Activated CD4-positive, alpha-beta T cell treated with anti-CD3 and anti-CD28 coated beads, Interleukin-2, amount 10 ng/mL, durations not matched to agents 7 days and 5 days (primary cell): ENCODE data around the gene SLC17A4. TPM values are rescaled to one million over a fixed set of nuclear protein-coding genes. Genes with fewer than 3 reads are reported as not detected.

Source experiments
- CTCF ChIA-PET: fragments of 350-600 bp; sonication (Branson Sonifier 250); formaldehyde crosslinking; loops from one replicate; lab custom pipeline; 2021; ENCODE audit warnings: antibody characterized with exemption; lab: Charles Lee
- POLR2A ChIA-PET: fragments of 350-600 bp; sonication (Branson Sonifier 250); formaldehyde crosslinking; loops from one replicate; lab custom pipeline; 2021; ENCODE audit warnings: antibody characterized with exemption; lab: Charles Lee
- DNase-seq: peaks from one replicate; pipeline ENCODE4 v3.0.0-alpha.2; 2020
- H3K27ac Mint-ChIP-seq: one replicate; pipeline ENCODE4 v1.8.0; 2021; ENCODE audit warnings: mild to moderate bottlenecking, moderate library complexity, mixed read lengths
- H3K27me3 Mint-ChIP-seq: one replicate; pipeline ENCODE4 v1.8.0; 2021; ENCODE audit warnings: mixed read lengths
- H3K36me3 Mint-ChIP-seq: one replicate; pipeline ENCODE4 v1.8.0; 2021; ENCODE audit warnings: low read depth, mixed read lengths
- H3K4me1 Mint-ChIP-seq: one replicate; pipeline ENCODE4 v1.8.0; 2021; ENCODE audit warnings: mixed read lengths
- H3K4me3 Mint-ChIP-seq: one replicate; pipeline ENCODE4 v1.8.0; 2021; ENCODE audit warnings: mild to moderate bottlenecking, moderate library complexity, mixed read lengths
- H3K9me3 Mint-ChIP-seq: one replicate; pipeline ENCODE4 v1.8.0; 2021; ENCODE audit warnings: mixed read lengths
- total RNA-seq, 2 experiments: library from RNA; stranded (reverse); gene quantifications; one replicate each; pipeline ENCODE4 v1.2.3, GENCODE V29; 2021

SLC17A4 gene
- total RNA-seq, 2 experiments from 2014 or later: not detected

- CTCF ChIA-PET: no interaction called here
- H3K36me3 Mint-ChIP-seq: no peaks in the 10 kb centered on the region
- no peaks in the 10 kb centered on the region for H3K4me1 Mint-ChIP-seq
- POLR2A ChIA-PET: no interaction called here
- H3K9me3 Mint-ChIP-seq: no peaks in the 10 kb centered on the region
- no peak overlapping the region for H3K27ac Mint-ChIP-seq
- no peak overlapping the region for H3K4me3 Mint-ChIP-seq
- DNase-seq: no peak
- peaks cover 29% of the 10 kb centered on the region for H3K27me3 Mint-ChIP-seq
Measured at GRCh38 chr6:25756382-25757363, 2.1 kb downstream of the SLC17A4 start.

- CTCF ChIA-PET: interaction anchor here (1.1 kb wide), 1 partner anchor 10 kb away, joined by 5 read pairs; no protein-coding TSS in a partner anchor
- Mint-ChIP-seq H3K4me1 (no peaks in the 10 kb centered on the region), H3K27ac (no peak overlapping the region), H3K4me3 (no peak overlapping the region), H3K36me3 (no peaks in the 10 kb centered on the region), H3K27me3 (peaks cover 29% of the 10 kb centered on the region), H3K9me3 (no peaks in the 10 kb centered on the region)
- no peak for DNase-seq
- POLR2A ChIA-PET: no interaction called here
Measured at GRCh38 chr6:25757936-25758642, 3.5 kb downstream of the SLC17A4 start.

- ChIA-PET POLR2A (no interaction called here), CTCF (no interaction called here)
- Mint-ChIP-seq H3K27ac (no peak overlapping the region), H3K36me3 (no peaks in the 10 kb centered on the region), H3K9me3 (no peaks in the 10 kb centered on the region), H3K27me3 (peaks cover 17% of the 10 kb centered on the region), H3K4me1 (no peaks in the 10 kb centered on the region), H3K4me3 (no peak overlapping the region)
- DNase-seq: no peak
Measured at GRCh38 chr6:25764611-25765010, 10.1 kb downstream of the SLC17A4 start.

- no peak overlapping the region for H3K27ac Mint-ChIP-seq
- no peaks in the 10 kb centered on the region for H3K4me1 Mint-ChIP-seq
- H3K27me3 Mint-ChIP-seq: peaks cover 26% of the 10 kb centered on the region
- H3K9me3 Mint-ChIP-seq: no peaks in the 10 kb centered on the region
- no peak overlapping the region for H3K4me3 Mint-ChIP-seq
- CTCF ChIA-PET: interaction anchor here (0.9 to 2.1 kb wide), 2 partner anchors 9 to 11 kb away, joined by 3 to 5 read pairs; no protein-coding TSS in a partner anchor
- no peak for DNase-seq
- POLR2A ChIA-PET: no interaction called here
- H3K36me3 Mint-ChIP-seq: no peaks in the 10 kb centered on the region
Measured at GRCh38 chr6:25768566-25768965, 14.0 kb downstream of the SLC17A4 start.

GRCh38 chr6:25769983-25770382, 15.4 kb downstream of the SLC17A4 start:
- H3K9me3 Mint-ChIP-seq: no peaks in the 10 kb centered on the region
- H3K27ac Mint-ChIP-seq: no peak overlapping the region
- no peak overlapping the region for H3K4me3 Mint-ChIP-seq
- ChIA-PET POLR2A (no interaction called here), CTCF (no interaction called here)
- DNase-seq: no peak
- H3K27me3 Mint-ChIP-seq: peaks cover 24% of the 10 kb centered on the region
- H3K4me1 Mint-ChIP-seq: no peaks in the 10 kb centered on the region
- no peaks in the 10 kb centered on the region for H3K36me3 Mint-ChIP-seq

GRCh38 chr6:25774120-25774715, 19.7 kb downstream of the SLC17A4 start:
- Mint-ChIP-seq H3K4me1 (peaks cover 18% of the 10 kb centered on the region), H3K4me3 (no peak overlapping the region), H3K36me3 (no peaks in the 10 kb centered on the region), H3K9me3 (no peaks in the 10 kb centered on the region), H3K27me3 (peaks cover 10% of the 10 kb centered on the region), H3K27ac (no peak overlapping the region)
- no peak for DNase-seq
- POLR2A ChIA-PET: no interaction called here
- CTCF ChIA-PET: no interaction called here

- Mint-ChIP-seq H3K4me1 (peaks cover 18% of the 10 kb centered on the region), H3K27ac (no peak overlapping the region), H3K27me3 (no peaks in the 10 kb centered on the region), H3K4me3 (no peak overlapping the region), H3K9me3 (no peaks in the 10 kb centered on the region), H3K36me3 (no peaks in the 10 kb centered on the region)
- CTCF ChIA-PET: interaction anchor here (1.6 kb wide), 1 partner anchor 15 kb away, joined by 6 read pairs; no protein-coding TSS in a partner anchor
- DNase-seq: no peak
- POLR2A ChIA-PET: no interaction called here
Measured at GRCh38 chr6:25777031-25777430, 22.5 kb downstream of the SLC17A4 start.

GRCh38 chr6:25777856-25778649, 23.5 kb downstream of the SLC17A4 start:
- Mint-ChIP-seq H3K36me3 (no peaks in the 10 kb centered on the region), H3K4me1 (peaks cover 18% of the 10 kb centered on the region), H3K27ac (no peak overlapping the region), H3K27me3 (no peaks in the 10 kb centered on the region), H3K4me3 (no peak overlapping the region), H3K9me3 (no peaks in the 10 kb centered on the region)
- POLR2A ChIA-PET: no interaction called here
- DNase-seq: no peak
- CTCF ChIA-PET: interaction anchor here (1.6 to 1.7 kb wide), 2 partner anchors 9 to 14 kb away, joined by 4 to 6 read pairs; no protein-coding TSS in a partner anchor

GRCh38 chr6:25781134-25781533, 26.6 kb downstream of the SLC17A4 start:
- Mint-ChIP-seq H3K4me3 (no peak overlapping the region), H3K9me3 (no peaks in the 10 kb centered on the region)
- CTCF ChIA-PET: interaction anchor here (0.6 kb wide), 1 partner anchor 304 kb away, joined by 3 read pairs; no protein-coding TSS in a partner anchor

GRCh38 chr6:25787428-25787827, 32.9 kb downstream of the SLC17A4 start:
- no peaks in the 10 kb centered on the region for H3K27me3 Mint-ChIP-seq
- POLR2A ChIA-PET: no interaction called here
- H3K9me3 Mint-ChIP-seq: no peaks in the 10 kb centered on the region
- DNase-seq: no peak
- H3K4me3 Mint-ChIP-seq: no peak overlapping the region
- no peaks in the 10 kb centered on the region for H3K36me3 Mint-ChIP-seq
- CTCF ChIA-PET: interaction anchor here (1.3 to 1.7 kb wide), 4 partner anchors 9 to 181 kb away, joined by 3 to 4 read pairs (median 3); no protein-coding TSS in a partner anchor
- H3K27ac Mint-ChIP-seq: no peak overlapping the region
- no peaks in the 10 kb centered on the region for H3K4me1 Mint-ChIP-seq

More at GRCh38 chr6:25781134-25781533, 26.6 kb downstream of the SLC17A4 start:
- POLR2A ChIA-PET: interaction anchor here (0.6 kb wide), 1 partner anchor 10 kb away, joined by 4 read pairs; no protein-coding TSS in a partner anchor
- Mint-ChIP-seq H3K27ac (no peak overlapping the region), H3K27me3 (no peaks in the 10 kb centered on the region), H3K36me3 (no peaks in the 10 kb centered on the region), H3K4me1 (peaks cover 18% of the 10 kb centered on the region)
- no peak for DNase-seq

GRCh38 chr6:25788305-25788922, 33.9 kb downstream of the SLC17A4 start:
- CTCF ChIA-PET: interaction anchor here (1.3 to 1.7 kb wide), 6 partner anchors 10 to 180 kb away, joined by 3 to 4 read pairs (median 3); no protein-coding TSS in a partner anchor
- POLR2A ChIA-PET: interaction anchor here (0.5 kb wide), 1 partner anchor 126 kb away, joined by 3 read pairs; no protein-coding TSS in a partner anchor
- DNase-seq: peak; percentile 50
- Mint-ChIP-seq H3K27ac (no peak overlapping the region), H3K36me3 (no peaks in the 10 kb centered on the region), H3K27me3 (no peaks in the 10 kb centered on the region), H3K4me1 (no peaks in the 10 kb centered on the region), H3K4me3 (no peak overlapping the region), H3K9me3 (no peaks in the 10 kb centered on the region)
